Ovary (tissue), 9 donors: Measurements from ENCODE around the gene MPRIP. TPM values are rescaled to one million over a fixed set of nuclear protein-coding genes. Genes with fewer than 3 reads are reported as not detected.

Source experiments
- DNase-seq, 5 donors: peaks; one replicate each; pipeline ENCODE4 v3.0.0-alpha.2; 2019 to 2020
- H3K27ac ChIP-seq, 2 donors: fragments of 200-600 bp; one replicate each; pipeline versions ENCODE4 v1.5.1 to v1.8.0; 2019 to 2022
- H3K27me3 ChIP-seq: fragments of 200-600 bp; one replicate; pipeline ENCODE4 v1.8.0; 2022
- H3K36me3 ChIP-seq: fragments of 200-600 bp; sonication (generic); one replicate; pipeline ENCODE4 v1.5.1; 2019
- H3K4me1 ChIP-seq: one replicate; pipeline ENCODE4 v1.8.1; 2013; ENCODE audit warnings: mild to moderate bottlenecking, moderate library complexity; ENCODE audit not compliant: insufficient read depth
- H3K4me3 ChIP-seq: fragments of 200-600 bp; sonication (generic); one replicate; pipeline ENCODE4 v1.5.1; 2017
- H3K9me3 ChIP-seq, 2 donors: fragments of 200-600 bp in 1 of 2; sonication (generic) in 1 of 2; one replicate each; pipeline versions ENCODE4 v1.5.1 to v1.8.1; 2013 to 2019; ENCODE audit warnings: mild to moderate bottlenecking in 1 of 2, moderate library complexity in 1 of 2
- CTCF ChIP-seq, 3 donors: fragments of 450-650 bp in 2 of 3; fragments of 200-600 bp in 1 of 3; IDR thresholded peaks; one replicate each; pipeline versions ENCODE4 v1.5.1 to v1.8.0; 2016 to 2022; ENCODE audit warnings: antibody characterized with exemption in 3 of 3, mild to moderate bottlenecking in 1 of 3
- EP300 ChIP-seq: sonication (generic); formaldehyde crosslinking; IDR thresholded peaks from one replicate; pipeline ENCODE4 v1.6.1; 2017; ENCODE audit warnings: antibody characterized with exemption
- POLR2A ChIP-seq: fragments of 450-650 bp; IDR thresholded peaks from one replicate; pipeline ENCODE4 v1.6.1; 2017; ENCODE audit warnings: antibody characterized with exemption, mild to moderate bottlenecking, moderate library complexity
- WGBS, 3 donors: extraction: QIAGEN DNeasy Blood & Tissue Kit in 1 of 3; methylation state at CpG; one replicate each; pipeline versions ENCODE4 v1.1.5 to v1.1.7; 2013 to 2017; 5-methylcytosine and 5-hydroxymethylcytosine counted together
- intact Hi-C, 4 donors: fragments of 100-400 bp; cut with DNase I; formaldehyde crosslinking; loops; one replicate each; pipeline versions ENCODE4 v1.11.0 to v1.15.1; 2022 to 2023
- polyA plus RNA-seq, 2 donors: library from polyadenylated mRNA; stranded (reverse); fragments of 200-250 nt in 1 of 2; fragments of 350-450 nt in 1 of 2; fragmentation: Illumina TruSeq in 1 of 2; extraction: RNeasy Lipid Tissue Mini Kit (QIAGEN cat#74804) in 1 of 2; gene quantifications; one replicate each; pipeline ENCODE4 v1.2.3, GENCODE V29; 2013 to 2014
- total RNA-seq, 7 donors: library from RNA; depleted of rRNA in 2 of 7; stranded (reverse); fragments of >200 nt in 2 of 7; fragmentation: NEBNext Ultra II Directional in 3 of 7; extraction: Animal tissue kit (Norgen Biotek cat#: 25700) in 3 of 7; gene quantifications; one replicate each; pipeline versions ENCODE4 v1.1.0 to v1.2.4, GENCODE V29; 2016 to 2023
- donor health status: DM: no; HTN: no; CAD: no; lungs with moderate emphysema.
- donor health status: DM: no; HTN: no; CAD: no.
- donor health status: Bipolar disorder and iron deficiency.
- donor health status: DM: yes; HTN: yes; CAD: no.
- donor health status: DM: no; HTN: no; CAD: no.
- donor health status: DM: yes; HTN: yes; CAD: no.

MPRIP gene
- total and polyA plus RNA-seq, 9 donors: 72.3 to 256 (median 202) TPM

DNA sequence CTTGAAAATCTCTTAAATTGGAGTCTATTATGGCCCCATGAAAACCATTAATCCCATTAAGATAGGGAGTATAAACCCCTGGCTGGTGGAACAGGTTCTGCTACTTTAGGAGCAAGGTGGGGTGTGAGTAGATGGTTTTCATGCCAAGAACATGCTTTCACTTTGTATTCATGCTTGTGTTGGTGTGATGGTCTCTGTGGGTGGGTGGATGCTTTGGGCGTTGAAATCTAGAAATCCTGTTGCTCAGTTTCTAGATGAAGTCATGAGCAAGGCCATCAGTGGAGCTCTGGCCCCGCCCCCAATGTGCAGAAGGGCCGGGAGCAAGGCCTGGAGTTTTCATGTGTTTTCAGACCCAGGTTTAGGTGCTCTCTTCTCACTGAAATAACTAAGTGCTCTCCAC is 143.8 kb downstream of the MPRIP start:
- peaks cover 4% of the 10 kb centered on the region for H3K4me1 ChIP-seq
- H3K36me3 ChIP-seq: no peaks in the 10 kb centered on the region
- WGBS, 3 donors: 40 to 53% (median 47%) methylated on average over 3 of the region's 3 CpGs
- TF ChIP-seq CTCF (IDR thresholded peaks at IDR 0.05) (no peak), EP300 (no peak), POLR2A (no peak)
- no peak for DNase-seq
- intact Hi-C loops: no loop called here
- no peaks in the 10 kb centered on the region for H3K9me3 ChIP-seq
- H3K4me3 ChIP-seq: no peak overlapping the region
- H3K27me3 ChIP-seq: no peaks in the 10 kb centered on the region
- H3K27ac ChIP-seq: no peak overlapping the region

DNA sequence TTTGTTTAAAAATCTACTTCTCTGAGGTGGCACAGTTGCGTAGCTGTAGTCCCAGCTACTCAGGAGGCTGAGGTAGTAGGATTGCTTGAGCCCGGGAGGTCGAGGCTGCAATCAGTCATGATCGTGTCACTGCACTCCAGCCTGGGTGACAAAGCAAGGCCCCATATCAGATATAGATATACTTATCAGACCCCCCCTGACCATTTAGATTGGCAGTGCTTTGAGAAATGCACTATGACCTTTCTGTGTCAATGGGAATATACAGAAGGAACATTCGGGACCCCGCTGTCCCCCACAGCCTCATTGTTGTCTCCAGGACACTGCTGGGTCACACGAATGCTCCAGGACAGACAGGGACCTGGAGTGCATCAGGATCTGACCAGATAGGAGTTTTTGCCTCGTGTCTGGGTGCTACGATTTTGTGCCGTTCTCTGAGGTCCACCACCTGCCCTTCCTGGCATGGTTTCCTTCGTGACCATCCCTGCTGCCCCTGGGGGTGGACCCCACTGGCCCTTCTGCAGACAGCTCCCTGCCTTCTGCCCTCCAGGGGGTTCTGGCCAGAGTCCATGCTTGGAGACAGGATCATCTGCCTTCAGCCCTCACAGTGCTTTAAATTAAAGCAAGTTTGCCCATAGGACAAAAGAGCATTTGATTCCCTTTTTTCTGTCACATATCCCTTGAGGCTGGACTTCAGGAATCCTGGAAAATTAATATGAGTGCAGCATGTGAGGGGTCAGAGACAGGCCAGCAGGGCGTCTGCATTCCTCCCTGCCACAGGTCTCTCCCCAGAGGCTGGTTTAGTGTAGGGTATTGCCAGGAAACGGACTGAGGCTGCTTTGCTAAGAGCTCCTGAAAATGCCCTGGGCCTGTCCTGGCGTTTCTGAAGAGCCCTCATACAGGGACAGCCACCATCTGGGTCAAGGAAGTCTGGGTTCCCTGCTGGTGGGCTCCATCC is 144.6 kb downstream of the MPRIP start:
- Histone ChIP-seq H3K36me3 (no peaks in the 10 kb centered on the region), H3K27ac (no peak overlapping the region), H3K27me3 (no peaks in the 10 kb centered on the region), H3K9me3 (no peaks in the 10 kb centered on the region), H3K4me1 (peaks cover 7% of the 10 kb centered on the region), H3K4me3 (no peak overlapping the region)
- TF ChIP-seq POLR2A: no peak
- TF ChIP-seq EP300: no peak
- TF ChIP-seq CTCF (IDR thresholded peaks at IDR 0.05): no peak
- no peak for DNase-seq
- intact Hi-C loops: no loop called here
- WGBS, 3 donors: 67 to 78% (median 75%) methylated on average over 14 of the region's 14 CpGs

DNA sequence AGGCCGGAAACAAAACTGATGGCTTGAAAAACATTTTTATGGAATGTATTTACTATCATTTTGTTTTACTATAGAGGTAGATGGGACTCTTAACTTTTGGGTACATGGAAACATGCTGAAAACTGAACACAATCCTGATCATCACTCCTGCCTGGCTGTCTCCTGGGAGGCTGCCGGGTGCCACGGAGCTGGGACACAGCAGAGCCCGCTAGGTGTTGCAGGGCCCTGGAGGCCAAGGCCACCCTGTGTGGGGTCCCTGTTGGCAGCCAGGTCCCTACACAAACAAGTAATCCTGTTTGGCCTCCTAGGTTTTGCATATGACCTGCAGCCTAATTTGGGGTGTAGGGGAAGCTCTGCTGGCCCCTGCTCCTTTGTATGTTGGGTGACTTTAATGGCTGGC is 146.3 kb downstream of the MPRIP start:
- no peaks in the 10 kb centered on the region for H3K27me3 ChIP-seq
- no peaks in the 10 kb centered on the region for H3K9me3 ChIP-seq
- no peak overlapping the region for H3K4me3 ChIP-seq
- DNase-seq: no peak
- TF ChIP-seq POLR2A: no peak
- no peak for TF ChIP-seq CTCF (IDR thresholded peaks at IDR 0.05)
- TF ChIP-seq EP300: no peak
- intact Hi-C loops: no loop called here
- 54 to 84% (median 61%) methylated on average over 4 of the region's 4 CpGs for WGBS, 3 donors
- H3K27ac ChIP-seq: peak overlapping the region in 1 of 2 donors; percentile 18
- H3K4me1 ChIP-seq: peaks cover 7% of the 10 kb centered on the region
- H3K36me3 ChIP-seq: no peaks in the 10 kb centered on the region

- intact Hi-C loops: no loop called here
- TF ChIP-seq POLR2A (no peak), CTCF (IDR thresholded peaks at IDR 0.05) (no peak), EP300 (no peak)
- Histone ChIP-seq H3K9me3 (no peaks in the 10 kb centered on the region), H3K4me3 (no peak overlapping the region), H3K27me3 (no peaks in the 10 kb centered on the region), H3K36me3 (no peaks in the 10 kb centered on the region), H3K27ac (no peak overlapping the region), H3K4me1 (peaks cover 7% of the 10 kb centered on the region)
- no peak for DNase-seq
- WGBS, 3 donors: 51 to 56% (median 51%) methylated on average over 4 of the region's 4 CpGs
Observed at GRCh38 chr17:17189559-17189958, 147.3 kb downstream of the MPRIP start.
